ENCODE measurements around the gene TICAM2. TPM values are rescaled to one million over a fixed set of nuclear protein-coding genes. Genes with fewer than 3 reads are reported as not detected.
A peak's percentile ranks its signal among the peaks of the same experiment; 100 is the strongest.
"Not testable (repeated sequence)": the region's sequence is repeated elsewhere in the genome, so short reads cannot be mapped to it uniquely, and the experiment has no call there.

The TICAM2 gene, protein sequence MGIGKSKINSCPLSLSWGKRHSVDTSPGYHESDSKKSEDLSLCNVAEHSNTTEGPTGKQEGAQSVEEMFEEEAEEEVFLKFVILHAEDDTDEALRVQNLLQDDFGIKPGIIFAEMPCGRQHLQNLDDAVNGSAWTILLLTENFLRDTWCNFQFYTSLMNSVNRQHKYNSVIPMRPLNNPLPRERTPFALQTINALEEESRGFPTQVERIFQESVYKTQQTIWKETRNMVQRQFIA
- total RNA-seq: under 0.01 TPM

DNA sequence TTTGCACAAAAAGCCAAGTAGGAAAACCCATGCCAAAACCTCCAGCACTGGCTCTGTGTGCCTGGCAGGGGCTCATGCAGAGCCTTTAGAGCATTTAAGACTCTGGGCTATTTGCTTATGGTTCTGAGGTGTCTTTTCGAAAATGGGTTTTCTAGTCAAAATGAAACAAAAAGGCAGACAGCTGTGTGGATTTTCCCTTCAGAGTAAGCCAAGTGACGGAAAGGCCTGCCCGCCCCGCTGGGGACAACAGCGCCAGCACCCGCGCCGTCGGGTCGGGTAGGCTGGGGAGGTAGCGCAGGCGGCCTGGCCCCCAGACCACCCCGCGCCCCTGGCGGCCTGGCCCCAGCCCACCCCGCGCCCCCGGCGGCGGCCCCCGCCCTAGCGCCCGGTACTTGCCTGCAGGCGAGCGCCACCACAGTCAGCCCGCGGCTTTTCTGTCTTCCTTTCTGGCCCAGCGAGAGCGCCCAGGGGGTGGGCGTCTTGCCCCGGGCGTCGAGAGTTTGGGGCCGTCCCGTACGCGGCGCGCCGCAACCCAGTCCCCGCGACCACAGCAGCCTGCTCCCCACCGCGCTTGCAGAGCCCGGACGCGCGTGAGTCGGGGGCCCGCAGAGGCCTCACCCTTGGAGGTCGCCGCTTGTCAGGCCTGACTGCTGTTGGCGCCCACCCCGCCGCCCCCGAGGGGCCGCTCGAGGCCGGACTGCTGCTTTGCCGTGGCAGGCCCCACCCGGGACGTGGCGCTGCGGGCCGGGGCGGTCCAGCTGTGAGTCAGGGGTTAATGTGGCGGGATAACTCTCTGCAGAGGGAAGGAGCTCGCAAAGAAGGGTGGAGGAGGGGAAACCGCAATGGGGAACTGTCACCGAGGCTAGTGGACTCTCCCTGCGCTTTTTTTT, at the start of gene TICAM2:
Gene TICAM2 (minus strand): TSS at position 779 of the 890 bp plus-strand sequence. CDS start 21,223 bp downstream, outside the sequence.
- peak in 2 of 3 donors; percentile 67 to 71 for DNase-seq (ENCODE audit: low read depth in 2 of 3, low spot score in 2 of 3)

DNA sequence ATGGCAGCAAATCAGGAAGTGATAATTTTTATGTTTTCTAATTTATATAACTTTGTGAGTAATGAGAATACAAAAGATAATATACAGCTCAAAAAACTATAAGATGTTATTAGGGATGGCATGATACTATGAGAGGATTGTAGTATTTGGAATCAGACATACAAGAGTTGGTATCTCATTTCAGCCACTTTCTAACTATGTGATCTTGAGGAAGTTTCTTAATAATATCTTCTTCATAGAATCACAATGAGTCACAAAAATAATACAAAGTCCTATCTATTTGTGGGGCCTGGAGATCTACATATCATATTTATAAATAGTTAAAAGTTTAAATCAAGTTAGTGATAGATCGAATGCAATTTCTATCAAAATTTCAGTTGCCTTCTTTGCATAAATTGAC, 47.3 kb upstream of the TICAM2 start:
- no peak for DNase-seq (ENCODE audit: low read depth in 2 of 3, low spot score in 2 of 3)

- DNase-seq (ENCODE audit: low read depth in 2 of 3, low spot score in 2 of 3): no peak
These were observed 45.8 kb upstream of the TICAM2 start for GRCh38 chr5:115648056-115648455.

GRCh38 chr5:115645386-115645785, 43.1 kb upstream of the TICAM2 start:
- not testable (repeated sequence) for DNase-seq (ENCODE audit: low read depth in 2 of 3, low spot score in 2 of 3)

DNA sequence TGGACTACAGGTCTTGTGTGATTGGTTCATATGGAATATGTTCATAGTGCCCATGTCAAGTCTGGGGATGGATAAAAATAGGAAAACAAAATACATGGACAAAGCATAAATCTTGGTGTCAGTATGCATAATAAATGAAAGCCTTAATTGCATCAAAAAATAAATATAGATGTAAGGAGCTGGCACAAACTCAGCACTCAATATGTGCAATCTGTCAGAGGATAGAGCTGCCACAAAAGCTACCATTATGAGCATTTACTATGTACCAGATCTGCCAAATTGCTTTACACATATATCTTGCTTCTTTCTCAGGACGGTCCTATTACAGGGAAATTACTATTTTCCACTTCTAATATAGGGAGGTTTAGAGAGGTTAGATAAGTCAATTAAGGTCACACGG, 41.8 kb upstream of the TICAM2 start:
- DNase-seq (ENCODE audit: low read depth in 2 of 3, low spot score in 2 of 3): no peak

GRCh38 chr5:115641948-115642347, 39.7 kb upstream of the TICAM2 start:
- no peak for DNase-seq (ENCODE audit: low read depth in 2 of 3, low spot score in 2 of 3)

DNA sequence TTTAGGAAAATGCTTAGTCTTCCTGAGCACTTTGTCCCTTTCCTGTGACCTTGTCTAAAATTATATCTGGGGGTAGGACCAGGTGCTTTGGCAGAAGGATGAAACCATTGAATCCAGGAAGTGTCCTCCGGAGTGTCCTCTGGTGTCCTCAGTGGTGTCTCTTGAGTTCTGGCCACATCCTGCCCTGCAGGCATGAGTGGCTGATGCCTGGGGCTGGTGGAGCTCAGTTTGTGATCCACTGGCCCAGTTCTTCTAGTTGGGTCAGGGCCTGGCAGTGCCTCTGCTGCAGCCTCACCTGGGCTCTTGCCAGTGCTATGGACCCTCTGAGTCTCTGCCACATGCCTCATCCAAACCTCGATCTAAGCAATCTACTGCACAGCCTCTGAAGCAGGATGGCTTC, 38.0 kb upstream of the TICAM2 start:
- no peak for DNase-seq (ENCODE audit: low read depth in 2 of 3, low spot score in 2 of 3)

DNA sequence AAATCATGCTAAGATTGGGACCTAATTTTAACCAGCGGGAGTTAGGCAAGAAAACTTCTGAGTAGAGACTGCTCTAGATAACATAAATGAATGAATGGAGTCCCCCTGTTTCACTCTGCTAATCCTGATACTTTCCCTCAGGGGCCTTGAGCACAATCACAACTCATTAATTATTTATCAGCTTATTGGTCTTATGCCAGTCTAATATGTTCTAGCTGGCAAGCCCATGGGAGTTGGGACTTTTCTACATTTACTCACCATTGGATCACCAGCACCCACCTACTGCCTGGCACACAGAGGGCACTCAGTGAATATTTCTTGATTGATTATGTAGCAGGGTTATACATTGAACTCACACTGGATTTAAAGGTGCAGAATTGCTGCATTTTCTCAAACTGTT, 37.1 kb upstream of the TICAM2 start:
- DNase-seq (ENCODE audit: low read depth in 2 of 3, low spot score in 2 of 3): no peak

GRCh38 chr5:115637507-115637906, 35.2 kb upstream of the TICAM2 start:
- no peak for DNase-seq (ENCODE audit: low read depth in 2 of 3, low spot score in 2 of 3)

GRCh38 chr5:115636008-115636407, 33.7 kb upstream of the TICAM2 start:
- DNase-seq (ENCODE audit: low read depth in 2 of 3, low spot score in 2 of 3): no peak

DNA sequence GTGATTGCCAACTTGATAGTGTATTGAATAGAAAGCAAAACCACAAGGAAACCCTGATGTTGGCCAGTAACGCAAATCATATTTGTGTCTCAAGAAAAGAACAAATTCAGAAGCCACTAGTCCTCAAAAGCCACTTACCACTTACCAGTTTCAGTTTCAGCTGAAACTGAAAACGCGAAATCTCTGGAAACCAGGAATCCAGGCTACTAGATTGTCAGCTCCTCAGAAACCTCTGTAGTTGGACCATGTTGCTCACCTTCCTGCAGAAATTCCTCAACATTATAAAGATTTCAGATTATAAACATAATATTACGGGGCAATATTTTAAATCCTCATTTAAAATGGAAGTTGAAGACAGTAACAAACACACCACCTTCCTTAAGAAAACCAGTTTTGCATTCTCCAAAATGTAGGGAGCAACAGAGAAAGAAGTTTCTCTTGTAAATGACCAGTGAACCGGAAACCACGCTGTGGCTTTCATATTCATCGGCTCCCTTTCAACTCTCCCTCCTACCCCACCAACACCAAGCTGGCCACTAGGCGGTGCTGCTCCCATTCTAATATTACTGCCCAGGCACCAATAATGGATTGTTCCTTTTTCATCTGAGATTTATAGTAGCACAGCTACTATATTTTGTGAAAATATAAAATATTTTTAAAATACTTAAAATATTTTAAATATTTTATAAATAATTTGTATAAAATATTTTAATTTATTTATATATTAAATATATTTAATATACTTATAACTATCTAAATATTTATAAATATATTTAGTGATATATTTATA, 32.3 kb upstream of the TICAM2 start:
- peak; percentile 39 to 90 (median 83) for DNase-seq (ENCODE audit: low read depth in 2 of 3, low spot score in 2 of 3)

DNA sequence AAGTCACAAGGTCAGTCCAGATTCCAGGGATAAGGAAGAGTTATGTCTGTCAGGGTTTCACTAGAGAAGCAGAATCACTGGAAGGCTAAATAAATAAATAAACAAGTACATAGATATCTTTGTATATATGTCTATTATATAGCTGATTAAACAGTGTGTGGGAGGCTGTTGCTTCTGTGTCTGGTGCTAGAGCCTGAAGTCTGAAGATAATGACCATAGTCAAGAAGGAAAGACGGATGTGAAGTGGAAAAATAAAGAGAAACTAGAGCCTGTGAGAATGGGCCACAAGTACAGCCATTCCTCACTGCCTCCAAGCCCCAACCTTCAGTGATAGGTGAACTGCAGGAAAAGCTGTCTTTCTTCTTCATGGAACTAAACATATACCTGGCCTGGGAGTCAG, 27.6 kb upstream of the TICAM2 start:
- no peak for DNase-seq (ENCODE audit: low read depth in 2 of 3, low spot score in 2 of 3)

GRCh38 chr5:115627295-115627865, 25.1 kb upstream of the TICAM2 start:
- DNase-seq (ENCODE audit: low read depth in 2 of 3, low spot score in 2 of 3): no peak

- DNase-seq (ENCODE audit: low read depth in 2 of 3, low spot score in 2 of 3): no peak
These were observed 24.2 kb upstream of the TICAM2 start for GRCh38 chr5:115626445-115626823.

- peak; percentile 95 to 99 (median 98) for DNase-seq (ENCODE audit: low read depth in 2 of 3, low spot score in 2 of 3)
These were observed 23.5 kb upstream of the TICAM2 start, which contains the start of gene TMED7 for GRCh38 chr5:115625579-115626444. TSS of gene TMED7 (minus strand) at chr5:115626036. CDS start at chr5:115625792, 244 bp downstream.

DNA sequence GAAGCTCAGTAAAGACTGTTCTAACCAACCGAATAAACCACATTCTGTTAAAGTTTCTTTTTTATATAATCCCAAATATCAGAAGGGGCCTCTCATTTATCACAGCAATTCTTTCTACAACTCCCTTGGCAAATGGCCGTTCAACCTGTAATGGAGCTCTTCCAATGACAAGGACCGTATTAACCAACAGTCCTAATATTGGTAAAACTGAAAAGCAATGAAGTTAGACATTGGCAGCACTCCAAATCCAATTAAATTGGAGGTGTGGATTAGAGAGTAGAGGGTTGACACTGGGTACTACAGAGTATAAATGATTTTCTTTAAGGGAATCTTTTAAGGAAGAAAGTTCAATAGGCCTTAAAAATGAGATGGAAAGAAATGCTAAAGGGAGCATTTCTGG, 22.7 kb upstream of the TICAM2 start:
- DNase-seq (ENCODE audit: low read depth in 2 of 3, low spot score in 2 of 3): peak in 1 of 3 donors; percentile 16

DNA sequence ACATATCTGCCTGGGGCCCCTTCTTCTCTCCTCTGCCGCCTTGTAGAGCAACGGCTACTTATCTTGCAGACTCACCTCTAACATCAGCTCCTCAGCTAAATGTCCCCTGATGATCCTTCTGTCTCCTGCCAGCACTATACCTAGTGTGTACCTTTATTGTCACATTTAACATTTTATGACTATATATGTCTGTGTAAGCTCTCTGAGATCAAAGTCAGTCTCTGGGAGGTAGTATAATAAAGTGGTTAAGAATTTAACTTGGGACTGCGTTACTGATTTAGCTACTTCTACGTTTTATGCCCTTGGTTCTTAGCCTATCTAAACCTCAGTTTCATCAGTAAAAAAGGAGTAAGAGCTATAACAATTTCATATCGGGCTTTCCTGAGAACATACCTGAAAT, 21.4 kb upstream of the TICAM2 start:
- DNase-seq (ENCODE audit: low read depth in 2 of 3, low spot score in 2 of 3): no peak

DNA sequence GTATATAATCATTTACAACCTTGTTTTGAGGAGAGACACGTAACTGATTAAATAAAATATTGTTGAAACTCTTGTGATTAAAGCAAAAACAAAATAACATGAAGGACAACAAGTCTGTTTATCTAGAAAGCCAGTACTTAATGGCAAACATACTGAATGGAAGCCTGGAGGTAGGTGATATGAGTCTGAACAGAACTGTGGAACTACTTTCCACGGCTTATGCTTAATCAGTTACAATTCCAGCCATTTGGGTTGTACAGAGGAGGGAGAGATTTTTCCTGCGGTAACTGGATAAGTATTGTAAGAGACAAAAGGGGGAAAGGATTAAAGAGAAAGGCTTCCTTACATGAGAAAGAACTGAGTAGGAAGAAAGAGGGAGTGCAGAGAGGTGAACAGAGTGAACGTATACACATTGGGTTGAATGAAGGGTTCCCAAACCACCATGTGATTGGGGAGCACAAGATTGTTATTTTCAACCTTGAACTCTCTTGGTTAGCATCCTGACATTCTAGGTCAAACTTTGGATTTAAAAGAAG, 19.2 kb upstream of the TICAM2 start:
- no peak for DNase-seq (ENCODE audit: low read depth in 2 of 3, low spot score in 2 of 3)

- DNase-seq (ENCODE audit: low read depth in 2 of 3, low spot score in 2 of 3): no peak
These were observed 14.6 kb upstream of the TICAM2 start for GRCh38 chr5:115616892-115617291.

GRCh38 chr5:115616472-115616871, 14.2 kb upstream of the TICAM2 start:
- no peak for DNase-seq (ENCODE audit: low read depth in 2 of 3, low spot score in 2 of 3)

All from hematopoietic multipotent progenitor cell (in vitro differentiated cells).